ENCODE measurements around the gene EEF2K. TPM values are rescaled to one million over a fixed set of nuclear protein-coding genes. Genes with fewer than 3 reads are reported as not detected.

EEF2K gene
- total and polyA plus RNA-seq, 2 of the 13 experiments (the other 11 are each of a cell fraction or from before 2014, with no cell fraction given): 22.0 to 23.8 TPM

DNA sequence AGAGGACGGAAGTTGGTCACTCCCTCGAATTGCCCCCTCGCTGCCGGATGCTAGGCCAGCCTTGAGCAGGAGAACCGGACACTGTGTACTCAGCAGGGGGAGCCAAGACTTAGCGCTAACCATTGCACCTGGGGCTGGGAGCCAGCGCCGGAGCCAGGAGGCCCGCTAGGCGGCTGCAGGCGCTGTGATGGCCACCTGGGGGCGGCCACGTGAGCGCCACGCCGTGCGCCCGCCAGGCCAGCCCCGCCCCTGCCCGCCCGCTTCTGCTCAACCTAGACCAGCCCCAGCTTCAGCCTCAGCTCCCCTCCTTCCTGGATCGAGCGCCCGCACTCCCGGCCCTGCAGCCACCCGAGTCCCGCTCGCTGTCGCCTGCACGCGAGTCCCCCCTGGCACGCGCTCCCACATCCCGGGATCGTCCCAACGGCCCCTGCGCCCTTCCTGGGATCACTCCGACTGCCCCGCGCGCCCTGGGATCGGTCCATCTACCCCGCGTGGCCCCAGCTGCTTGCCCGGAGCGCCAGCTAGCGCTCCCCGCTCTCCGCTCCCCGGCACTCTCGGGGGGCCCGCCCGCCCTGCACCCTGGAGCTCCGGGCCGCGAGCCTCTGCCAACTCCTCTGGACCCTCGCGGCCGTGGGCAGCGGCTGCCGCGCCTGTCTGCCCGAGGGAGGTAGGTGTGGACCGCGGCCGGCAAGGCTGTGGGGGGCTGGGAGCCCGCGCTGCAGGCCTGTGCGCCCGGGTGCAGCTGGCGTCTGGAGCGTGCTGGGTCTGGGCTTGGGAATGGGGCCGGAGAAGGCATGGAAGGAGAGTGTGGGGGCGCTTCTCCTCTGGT lies at the start of gene EEF2K (continued):
- peak; percentile 61; the same call in 1 of the 2 replicates for TF ChIP-seq ONECUT2 (CRISPR knock-in tag; IDR thresholded peaks at IDR 0.05)
- peak; percentile 92 for TF ChIP-seq ZNF747 (CRISPR knock-in tag; IDR thresholded peaks at IDR 0.05; ENCODE audit: borderline replicate concordance)
- TF ChIP-seq, protein P1, sequence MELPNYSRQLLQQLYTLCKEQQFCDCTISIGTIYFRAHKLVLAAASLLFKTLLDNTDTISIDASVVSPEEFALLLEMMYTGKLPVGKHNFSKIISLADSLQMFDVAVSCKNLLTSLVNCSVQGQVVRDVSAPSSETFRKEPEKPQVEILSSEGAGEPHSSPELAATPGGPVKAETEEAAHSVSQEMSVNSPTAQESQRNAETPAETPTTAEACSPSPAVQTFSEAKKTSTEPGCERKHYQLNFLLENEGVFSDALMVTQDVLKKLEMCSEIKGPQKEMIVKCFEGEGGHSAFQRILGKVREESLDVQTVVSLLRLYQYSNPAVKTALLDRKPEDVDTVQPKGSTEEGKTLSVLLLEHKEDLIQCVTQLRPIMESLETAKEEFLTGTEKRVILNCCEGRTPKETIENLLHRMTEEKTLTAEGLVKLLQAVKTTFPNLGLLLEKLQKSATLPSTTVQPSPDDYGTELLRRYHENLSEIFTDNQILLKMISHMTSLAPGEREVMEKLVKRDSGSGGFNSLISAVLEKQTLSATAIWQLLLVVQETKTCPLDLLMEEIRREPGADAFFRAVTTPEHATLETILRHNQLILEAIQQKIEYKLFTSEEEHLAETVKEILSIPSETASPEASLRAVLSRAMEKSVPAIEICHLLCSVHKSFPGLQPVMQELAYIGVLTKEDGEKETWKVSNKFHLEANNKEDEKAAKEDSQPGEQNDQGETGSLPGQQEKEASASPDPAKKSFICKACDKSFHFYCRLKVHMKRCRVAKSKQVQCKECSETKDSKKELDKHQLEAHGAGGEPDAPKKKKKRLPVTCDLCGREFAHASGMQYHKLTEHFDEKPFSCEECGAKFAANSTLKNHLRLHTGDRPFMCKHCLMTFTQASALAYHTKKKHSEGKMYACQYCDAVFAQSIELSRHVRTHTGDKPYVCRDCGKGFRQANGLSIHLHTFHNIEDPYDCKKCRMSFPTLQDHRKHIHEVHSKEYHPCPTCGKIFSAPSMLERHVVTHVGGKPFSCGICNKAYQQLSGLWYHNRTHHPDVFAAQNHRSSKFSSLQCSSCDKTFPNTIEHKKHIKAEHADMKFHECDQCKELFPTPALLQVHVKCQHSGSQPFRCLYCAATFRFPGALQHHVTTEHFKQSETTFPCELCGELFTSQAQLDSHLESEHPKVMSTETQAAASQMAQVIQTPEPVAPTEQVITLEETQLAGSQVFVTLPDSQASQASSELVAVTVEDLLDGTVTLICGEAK (IDR thresholded peaks at IDR 0.05): no peak
- TF ChIP-seq, protein P1 (CRISPR knock-in tag; IDR thresholded peaks at IDR 0.05): peak; percentile 76; the same call in 1 of the 2 replicates
- TF ChIP-seq NCOA2 (CRISPR knock-in tag; IDR thresholded peaks at IDR 0.05): peak; percentile 77; the same call in 1 of the 2 replicates
- TF ChIP-seq RAD21 (CRISPR knock-in tag; IDR thresholded peaks at IDR 0.05): peak; percentile 96
- peak; percentile 88 for TF ChIP-seq POLR2AphosphoS5 (IDR thresholded peaks at IDR 0.05; ENCODE audit: low read depth, low read length)
- TF ChIP-seq, protein P2, sequence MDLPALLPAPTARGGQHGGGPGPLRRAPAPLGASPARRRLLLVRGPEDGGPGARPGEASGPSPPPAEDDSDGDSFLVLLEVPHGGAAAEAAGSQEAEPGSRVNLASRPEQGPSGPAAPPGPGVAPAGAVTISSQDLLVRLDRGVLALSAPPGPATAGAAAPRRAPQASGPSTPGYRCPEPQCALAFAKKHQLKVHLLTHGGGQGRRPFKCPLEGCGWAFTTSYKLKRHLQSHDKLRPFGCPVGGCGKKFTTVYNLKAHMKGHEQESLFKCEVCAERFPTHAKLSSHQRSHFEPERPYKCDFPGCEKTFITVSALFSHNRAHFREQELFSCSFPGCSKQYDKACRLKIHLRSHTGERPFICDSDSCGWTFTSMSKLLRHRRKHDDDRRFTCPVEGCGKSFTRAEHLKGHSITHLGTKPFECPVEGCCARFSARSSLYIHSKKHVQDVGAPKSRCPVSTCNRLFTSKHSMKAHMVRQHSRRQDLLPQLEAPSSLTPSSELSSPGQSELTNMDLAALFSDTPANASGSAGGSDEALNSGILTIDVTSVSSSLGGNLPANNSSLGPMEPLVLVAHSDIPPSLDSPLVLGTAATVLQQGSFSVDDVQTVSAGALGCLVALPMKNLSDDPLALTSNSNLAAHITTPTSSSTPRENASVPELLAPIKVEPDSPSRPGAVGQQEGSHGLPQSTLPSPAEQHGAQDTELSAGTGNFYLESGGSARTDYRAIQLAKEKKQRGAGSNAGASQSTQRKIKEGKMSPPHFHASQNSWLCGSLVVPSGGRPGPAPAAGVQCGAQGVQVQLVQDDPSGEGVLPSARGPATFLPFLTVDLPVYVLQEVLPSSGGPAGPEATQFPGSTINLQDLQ (CRISPR knock-in tag; IDR thresholded peaks at IDR 0.05): peak; percentile 78; the same call in 1 of the 2 replicates
- TF ChIP-seq, protein P3, sequence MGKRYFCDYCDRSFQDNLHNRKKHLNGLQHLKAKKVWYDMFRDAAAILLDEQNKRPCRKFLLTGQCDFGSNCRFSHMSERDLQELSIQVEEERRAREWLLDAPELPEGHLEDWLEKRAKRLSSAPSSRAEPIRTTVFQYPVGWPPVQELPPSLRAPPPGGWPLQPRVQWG (CRISPR knock-in tag; IDR thresholded peaks at IDR 0.05; ENCODE audit: borderline replicate concordance, low read depth): no peak
- TF ChIP-seq, protein P4, sequence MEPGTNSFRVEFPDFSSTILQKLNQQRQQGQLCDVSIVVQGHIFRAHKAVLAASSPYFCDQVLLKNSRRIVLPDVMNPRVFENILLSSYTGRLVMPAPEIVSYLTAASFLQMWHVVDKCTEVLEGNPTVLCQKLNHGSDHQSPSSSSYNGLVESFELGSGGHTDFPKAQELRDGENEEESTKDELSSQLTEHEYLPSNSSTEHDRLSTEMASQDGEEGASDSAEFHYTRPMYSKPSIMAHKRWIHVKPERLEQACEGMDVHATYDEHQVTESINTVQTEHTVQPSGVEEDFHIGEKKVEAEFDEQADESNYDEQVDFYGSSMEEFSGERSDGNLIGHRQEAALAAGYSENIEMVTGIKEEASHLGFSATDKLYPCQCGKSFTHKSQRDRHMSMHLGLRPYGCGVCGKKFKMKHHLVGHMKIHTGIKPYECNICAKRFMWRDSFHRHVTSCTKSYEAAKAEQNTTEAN (CRISPR knock-in tag; conservative IDR thresholded peaks at IDR 0.05): peak; percentile 92
- TF ChIP-seq RXRB (CRISPR knock-in tag; IDR thresholded peaks at IDR 0.05; ENCODE audit: borderline replicate concordance): peak; percentile 88
- peak; percentile 96; the same call in 1 of the 2 replicates for TF ChIP-seq NRL (CRISPR knock-in tag; IDR thresholded peaks at IDR 0.05; ENCODE audit: borderline replicate concordance)
- peak; percentile 62 for TF ChIP-seq SKI (IDR thresholded peaks at IDR 0.05; ENCODE audit: partially characterized antibody)
- TF ChIP-seq ZNF543 (CRISPR knock-in tag; IDR thresholded peaks at IDR 0.05): peak; percentile 97

Data from HepG2 (cell line).